Endodermal cell (in vitro differentiated cells): ENCODE measurements around the gene DNAH11. TPM values are rescaled to one million over a fixed set of nuclear protein-coding genes. Genes with fewer than 3 reads are reported as not detected.

ENCODE experiments used
- DNase-seq: peaks from one replicate; pipeline ENCODE4 v3.0.0-alpha.2; 2017
- H3K27ac ChIP-seq: 2 replicates; pipeline ENCODE4 v1.5.1; 2013; ENCODE audit warnings: mild to moderate bottlenecking, low read depth, low read length, moderate library complexity
- H3K27me3 ChIP-seq: 2 replicates; pipeline ENCODE4 v1.6.1; 2013; ENCODE audit warnings: mild to moderate bottlenecking, low read length, moderate library complexity; ENCODE audit not compliant: insufficient read depth, control insufficient read depth, poor library complexity, severe bottlenecking
- H3K36me3 ChIP-seq: 2 replicates; pipeline ENCODE4 v1.7.0; 2013; ENCODE audit warnings: mild to moderate bottlenecking, low read length, moderate library complexity; ENCODE audit not compliant: control insufficient read depth, insufficient read depth
- H3K4me1 ChIP-seq: one replicate; pipeline ENCODE4 v1.7.0; 2013; ENCODE audit warnings: low read length; ENCODE audit not compliant: control insufficient read depth, insufficient read depth
- H3K4me3 ChIP-seq: 2 replicates; pipeline ENCODE4 v1.5.1; 2013; ENCODE audit warnings: mild to moderate bottlenecking, low read length, moderate library complexity
- H3K9ac ChIP-seq: 2 replicates; pipeline ENCODE4 v1.6.1; 2013; ENCODE audit warnings: mild to moderate bottlenecking, low read length, moderate library complexity; ENCODE audit not compliant: poor library complexity, severe bottlenecking; ENCODE audit errors: extremely low read depth
- H3K9me3 ChIP-seq: 2 replicates; pipeline ENCODE4 v1.6.1; 2013; ENCODE audit warnings: mild to moderate bottlenecking, low read length, moderate library complexity; ENCODE audit not compliant: control insufficient read depth
- H3K27ac Mint-ChIP-seq: 2 replicates; pipeline ENCODE4 v1.8.0; 2020; ENCODE audit warnings: mixed read lengths
- H3K27me3 Mint-ChIP-seq: 2 replicates; pipeline ENCODE4 v1.8.0; 2021; ENCODE audit warnings: mild to moderate bottlenecking, mixed read lengths; ENCODE audit not compliant: insufficient read depth
- H3K36me3 Mint-ChIP-seq: 2 replicates; pipeline ENCODE4 v1.8.0; 2020; ENCODE audit warnings: low read depth, mixed read lengths
- H3K4me1 Mint-ChIP-seq: 2 replicates; pipeline ENCODE4 v1.8.0; 2020; ENCODE audit warnings: mixed read lengths
- H3K4me3 Mint-ChIP-seq: 2 replicates; pipeline ENCODE4 v1.8.0; 2020; ENCODE audit warnings: mild to moderate bottlenecking, moderate library complexity, mixed read lengths
- H3K9me3 Mint-ChIP-seq: 2 replicates; pipeline ENCODE4 v1.8.0; 2020; ENCODE audit warnings: mild to moderate bottlenecking, mixed read lengths
- WGBS, 2 experiments: methylation state at CpG; one replicate each; pipeline versions ENCODE4 v1.1.5 to v1.1.7; 2013; ENCODE audit warnings: missing lambda C conversion rate in 2 of 2, mixed read lengths in 1 of 2; ENCODE audit not compliant: insufficient coverage in 1 of 2, insufficient read length in 1 of 2; 5-methylcytosine and 5-hydroxymethylcytosine counted together
- total RNA-seq, 2 donors: library from RNA; stranded (reverse); fragmentation: NEBNext Ultra II Directional in 1 of 2; extraction: Animal tissue kit (Norgen Biotek cat#: 25700) in 1 of 2; gene quantifications; 2 replicates in 1 of 2; 3 replicates in 1 of 2; pipeline ENCODE4 v1.2.1, GENCODE V29; 2021
- TF ChIP-seq, protein P1 (sequence below): fragments of 200-600 bp; sonication (generic); conservative IDR thresholded peaks from 2 replicates; pipeline ENCODE4 v1.5.0; 2021; ENCODE audit warnings: antibody characterized with exemption, mild to moderate bottlenecking

The DNAH11 gene
- total RNA-seq, 2 donors from 2014 or later = 0.80 to 0.99 TPM

DNA sequence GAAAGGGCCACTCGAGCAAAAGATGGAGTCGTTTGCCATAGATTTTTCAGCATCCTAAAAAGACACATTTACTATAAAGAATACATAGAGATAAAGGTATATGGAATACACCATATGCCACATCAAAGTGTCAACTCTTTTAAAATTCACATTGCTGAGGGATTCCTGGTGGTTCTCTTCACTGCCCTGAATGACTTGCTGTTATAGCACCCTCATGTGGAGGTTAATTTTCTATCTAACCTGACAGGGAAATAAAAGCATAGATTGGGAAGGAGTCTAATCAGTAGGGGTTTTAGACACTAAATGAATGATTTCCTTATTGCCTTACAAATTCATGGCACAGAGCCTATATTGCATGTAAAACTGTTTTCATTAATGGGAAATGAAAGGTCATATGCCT is 25.9 kb downstream of the DNAH11 start:
- Mint-ChIP-seq H3K4me1 (no peaks in the 10 kb centered on the region), H3K36me3 (no peaks in the 10 kb centered on the region), H3K9me3 (no peaks in the 10 kb centered on the region), H3K4me3 (no peak overlapping the region), H3K27me3 (peaks cover 40% of the 10 kb centered on the region), H3K27ac (no peak overlapping the region)
- Histone ChIP-seq H3K36me3 (no peaks in the 10 kb centered on the region), H3K27ac (no peak overlapping the region), H3K9ac (no peak overlapping the region), H3K4me3 (no peak overlapping the region), H3K27me3 (peaks cover 42% of the 10 kb centered on the region), H3K4me1 (no peaks in the 10 kb centered on the region), H3K9me3 (no peaks in the 10 kb centered on the region)
- TF ChIP-seq, protein P1, sequence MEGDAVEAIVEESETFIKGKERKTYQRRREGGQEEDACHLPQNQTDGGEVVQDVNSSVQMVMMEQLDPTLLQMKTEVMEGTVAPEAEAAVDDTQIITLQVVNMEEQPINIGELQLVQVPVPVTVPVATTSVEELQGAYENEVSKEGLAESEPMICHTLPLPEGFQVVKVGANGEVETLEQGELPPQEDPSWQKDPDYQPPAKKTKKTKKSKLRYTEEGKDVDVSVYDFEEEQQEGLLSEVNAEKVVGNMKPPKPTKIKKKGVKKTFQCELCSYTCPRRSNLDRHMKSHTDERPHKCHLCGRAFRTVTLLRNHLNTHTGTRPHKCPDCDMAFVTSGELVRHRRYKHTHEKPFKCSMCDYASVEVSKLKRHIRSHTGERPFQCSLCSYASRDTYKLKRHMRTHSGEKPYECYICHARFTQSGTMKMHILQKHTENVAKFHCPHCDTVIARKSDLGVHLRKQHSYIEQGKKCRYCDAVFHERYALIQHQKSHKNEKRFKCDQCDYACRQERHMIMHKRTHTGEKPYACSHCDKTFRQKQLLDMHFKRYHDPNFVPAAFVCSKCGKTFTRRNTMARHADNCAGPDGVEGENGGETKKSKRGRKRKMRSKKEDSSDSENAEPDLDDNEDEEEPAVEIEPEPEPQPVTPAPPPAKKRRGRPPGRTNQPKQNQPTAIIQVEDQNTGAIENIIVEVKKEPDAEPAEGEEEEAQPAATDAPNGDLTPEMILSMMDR = peak; percentile 74
- no peak for DNase-seq
- WGBS, 2 experiments = 90% methylated on average over 2 of the region's 2 CpGs; no CpG with 5 or more reads in 1 of the 2 experiments

DNA sequence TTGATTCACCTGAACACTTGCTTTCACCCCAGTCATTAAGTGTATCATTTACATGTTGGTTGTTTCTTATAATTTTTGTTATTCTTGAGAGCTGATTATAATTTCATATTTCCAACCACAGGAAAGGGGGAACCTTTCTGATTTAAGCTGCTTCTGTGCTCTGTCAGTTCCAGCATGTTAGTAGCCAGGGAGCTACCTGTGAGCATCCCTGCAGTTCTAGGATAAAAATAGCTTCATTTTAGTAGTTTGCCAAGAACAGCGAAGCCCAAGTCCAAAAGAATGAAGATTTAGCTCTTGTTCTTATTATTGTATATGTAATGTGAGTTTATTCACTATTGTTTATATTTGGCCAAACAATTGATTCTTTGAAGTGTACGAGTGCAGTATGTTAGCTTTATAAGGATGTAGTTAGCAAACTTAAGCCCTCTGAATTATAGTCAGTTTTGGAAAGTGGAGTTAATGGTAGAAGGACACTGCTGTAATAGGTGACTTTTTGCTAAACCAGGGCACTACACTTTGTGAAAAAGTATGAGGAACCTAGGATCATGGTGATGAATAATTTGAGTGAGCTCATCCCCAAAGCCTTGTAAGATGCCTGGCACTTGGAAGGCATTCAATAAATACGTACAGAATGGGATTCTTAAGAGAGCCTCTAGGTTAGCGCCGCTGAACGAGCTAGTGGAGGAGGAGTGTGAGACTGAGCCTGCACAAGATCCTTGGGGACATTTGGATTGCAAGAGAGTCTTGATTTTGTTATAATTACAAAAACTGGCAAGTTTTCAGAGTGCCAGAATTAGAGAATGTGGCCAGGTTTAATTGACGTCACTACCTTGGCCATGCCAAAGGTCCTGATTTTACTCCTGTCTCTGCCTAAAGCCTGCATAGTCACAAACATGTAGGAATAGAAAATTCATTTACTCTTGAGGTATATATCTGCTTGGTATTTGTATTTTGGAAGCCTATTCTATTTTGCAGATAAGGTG is 29.8 kb downstream of the DNAH11 start:
- 94 to 99% methylated on average over 6 of the region's 7 CpGs for WGBS, 2 experiments
- Mint-ChIP-seq H3K27ac (no peak overlapping the region), H3K9me3 (no peaks in the 10 kb centered on the region), H3K27me3 (peaks cover 69% of the 10 kb centered on the region), H3K4me1 (no peaks in the 10 kb centered on the region), H3K4me3 (no peak overlapping the region), H3K36me3 (no peaks in the 10 kb centered on the region)
- no peak overlapping the region for H3K9ac ChIP-seq
- no peak for DNase-seq
- H3K4me1 ChIP-seq = no peaks in the 10 kb centered on the region
- no peak overlapping the region for H3K4me3 ChIP-seq
- peaks cover 71% of the 10 kb centered on the region for H3K27me3 ChIP-seq
- H3K36me3 ChIP-seq = no peaks in the 10 kb centered on the region
- H3K27ac ChIP-seq = no peak overlapping the region
- H3K9me3 ChIP-seq = no peaks in the 10 kb centered on the region
- TF ChIP-seq, protein P1 = no peak

- Mint-ChIP-seq H3K9me3 (peaks cover 12% of the 10 kb centered on the region), H3K4me3 (no peak overlapping the region), H3K36me3 (peaks cover 4% of the 10 kb centered on the region), H3K27me3 (peaks cover 90% of the 10 kb centered on the region), H3K27ac (no peak overlapping the region), H3K4me1 (no peaks in the 10 kb centered on the region)
- Histone ChIP-seq H3K9ac (no peak overlapping the region), H3K4me3 (no peak overlapping the region), H3K27ac (no peak overlapping the region), H3K27me3 (peaks cover 82% of the 10 kb centered on the region), H3K9me3 (peaks cover 28% of the 10 kb centered on the region), H3K4me1 (no peaks in the 10 kb centered on the region), H3K36me3 (no peaks in the 10 kb centered on the region)
- WGBS, 2 experiments = 76 to 82% methylated on average over 4 of the region's 4 CpGs
- TF ChIP-seq, protein P1 = no peak
- DNase-seq = no peak
Observed at GRCh38 chr7:21579341-21580072, 36.7 kb downstream of the DNAH11 start.
